Measurements from ENCODE around the gene NDUFAB1.
"Not testable (repeated sequence)": the region's sequence is repeated elsewhere in the genome, so short reads cannot be mapped to it uniquely, and the experiment has no call there.

Gene NDUFAB1

DNA sequence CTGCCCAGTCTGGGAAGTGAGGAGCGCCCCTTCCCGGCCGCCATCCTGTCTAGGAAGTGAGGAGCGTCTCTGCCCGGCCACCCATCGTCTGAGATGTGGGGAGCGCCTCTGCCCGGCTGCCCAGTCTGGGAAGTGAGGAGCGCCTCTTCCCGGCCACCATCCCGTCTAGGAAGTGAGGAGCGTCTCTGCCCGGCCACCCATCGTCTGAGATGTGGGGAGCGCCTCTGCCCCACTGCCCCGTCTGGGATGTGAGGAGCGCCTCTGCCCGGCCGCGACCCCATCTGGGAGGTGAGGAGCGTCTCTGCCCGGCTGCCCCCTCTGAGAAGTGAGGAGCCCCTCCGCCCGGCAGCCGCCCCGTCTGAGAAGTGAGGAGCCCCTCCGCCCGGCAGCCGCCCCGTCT is 12.8 kb downstream of the NDUFAB1 start:
- not testable (repeated sequence) for DNase-seq

DNA sequence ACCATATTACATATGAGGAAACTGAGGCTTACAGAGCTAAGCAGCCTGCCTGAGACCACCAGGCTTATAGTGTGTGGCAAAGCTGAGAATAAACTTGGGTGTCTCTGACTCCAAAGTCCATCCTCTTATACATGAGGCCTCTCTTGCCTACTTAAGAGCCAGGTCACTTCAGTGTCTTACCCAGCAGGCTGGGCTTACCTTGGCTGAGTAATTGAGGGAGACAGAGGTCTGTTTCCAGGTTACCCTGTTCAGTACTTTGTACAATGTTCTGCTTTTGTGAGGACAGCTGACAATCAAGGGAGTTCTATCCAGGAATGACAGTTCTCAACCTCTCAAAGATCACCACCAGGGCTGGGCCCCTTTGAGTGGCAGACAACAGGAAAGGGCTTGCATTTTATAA is 14.4 kb downstream of the NDUFAB1 start:
- DNase-seq: no peak

DNA sequence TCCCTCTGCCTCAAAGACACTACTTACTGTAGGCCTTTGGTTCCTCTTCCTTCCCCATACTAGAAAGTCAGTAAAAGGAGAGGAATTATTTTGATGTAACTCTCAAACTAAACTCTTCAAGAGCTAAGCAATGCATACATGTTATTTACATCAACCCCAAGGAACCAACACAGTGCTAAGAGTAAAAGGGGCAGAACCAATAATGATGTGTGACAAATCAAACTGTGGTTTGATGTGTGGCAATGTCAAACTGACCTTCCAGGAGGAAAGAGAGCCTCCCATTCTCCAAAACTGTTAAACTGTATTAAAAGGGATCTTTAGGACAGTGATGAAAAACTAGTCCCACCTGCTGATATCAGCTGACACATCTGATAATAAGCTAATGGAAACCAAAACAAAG is 15.7 kb downstream of the NDUFAB1 start:
- no peak for DNase-seq

- DNase-seq: no peak
Observed at GRCh38 chr16:23579371-23579770, 16.7 kb downstream of the NDUFAB1 start.

DNA sequence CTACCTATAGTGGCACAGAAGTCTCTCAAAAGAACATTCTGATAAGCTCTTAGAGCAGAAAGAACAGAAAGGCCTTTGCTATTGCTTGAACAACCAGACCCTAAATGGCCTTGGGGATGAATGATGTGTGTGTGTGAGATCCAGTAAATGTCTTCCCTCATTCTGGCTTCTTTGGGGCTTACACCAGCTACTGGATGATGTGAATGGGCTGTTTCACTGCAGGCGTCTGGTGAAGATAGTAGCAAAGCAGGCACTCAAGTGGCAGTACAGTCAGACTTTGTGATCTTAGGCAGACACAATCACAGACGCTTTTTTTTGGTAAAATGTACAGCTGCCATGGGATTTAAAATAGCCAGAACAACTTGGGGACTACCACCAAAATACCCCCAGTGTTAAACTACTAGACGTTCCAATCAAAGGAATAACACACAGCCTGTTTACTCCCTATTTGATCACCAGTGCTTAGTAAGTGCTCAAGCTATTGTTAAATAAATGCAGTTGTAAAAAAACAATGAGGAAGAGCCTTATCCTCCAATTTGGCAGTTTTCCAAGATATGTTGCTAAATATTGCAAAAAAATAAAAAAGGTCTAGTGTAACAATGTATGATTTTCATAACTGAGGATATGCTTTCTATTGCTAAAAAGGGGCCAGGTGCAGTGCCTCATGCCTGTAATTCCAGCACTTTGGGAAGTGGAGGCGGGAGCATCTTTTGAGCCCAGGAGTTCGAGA is 17.9 kb downstream of the NDUFAB1 start:
- DNase-seq: no peak

GRCh38 chr16:23577493-23577892 is 18.6 kb downstream of the NDUFAB1 start:
- no peak for DNase-seq

GRCh38 chr16:23575834-23576233 is 20.3 kb downstream of the NDUFAB1 start:
- DNase-seq: no peak

DNA sequence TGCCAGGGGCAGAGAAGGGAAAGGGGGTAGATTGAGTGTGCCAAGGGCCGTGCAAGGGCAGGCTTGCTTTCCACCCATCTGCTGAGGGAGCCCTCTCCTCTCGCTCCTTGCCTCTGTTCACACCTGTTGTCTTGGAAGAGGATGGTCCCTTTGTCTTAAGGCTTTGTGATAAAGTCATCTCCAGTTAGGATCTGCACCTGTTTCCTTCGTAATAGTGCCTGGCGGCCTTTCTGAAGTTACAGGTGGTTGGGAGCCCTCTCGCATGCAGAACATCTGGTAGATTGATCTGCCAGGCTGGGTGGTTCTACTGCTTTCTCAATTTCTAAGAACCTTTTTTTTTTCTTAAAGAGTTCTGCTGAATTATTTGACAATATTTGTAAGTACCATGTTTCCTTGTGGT is 22.3 kb downstream of the NDUFAB1 start:
- no peak for DNase-seq

- DNase-seq: no peak
Observed at GRCh38 chr16:23572394-23572793, 23.7 kb downstream of the NDUFAB1 start.

- DNase-seq: no peak
Observed at GRCh38 chr16:23571895-23572294, 24.2 kb downstream of the NDUFAB1 start.

DNA sequence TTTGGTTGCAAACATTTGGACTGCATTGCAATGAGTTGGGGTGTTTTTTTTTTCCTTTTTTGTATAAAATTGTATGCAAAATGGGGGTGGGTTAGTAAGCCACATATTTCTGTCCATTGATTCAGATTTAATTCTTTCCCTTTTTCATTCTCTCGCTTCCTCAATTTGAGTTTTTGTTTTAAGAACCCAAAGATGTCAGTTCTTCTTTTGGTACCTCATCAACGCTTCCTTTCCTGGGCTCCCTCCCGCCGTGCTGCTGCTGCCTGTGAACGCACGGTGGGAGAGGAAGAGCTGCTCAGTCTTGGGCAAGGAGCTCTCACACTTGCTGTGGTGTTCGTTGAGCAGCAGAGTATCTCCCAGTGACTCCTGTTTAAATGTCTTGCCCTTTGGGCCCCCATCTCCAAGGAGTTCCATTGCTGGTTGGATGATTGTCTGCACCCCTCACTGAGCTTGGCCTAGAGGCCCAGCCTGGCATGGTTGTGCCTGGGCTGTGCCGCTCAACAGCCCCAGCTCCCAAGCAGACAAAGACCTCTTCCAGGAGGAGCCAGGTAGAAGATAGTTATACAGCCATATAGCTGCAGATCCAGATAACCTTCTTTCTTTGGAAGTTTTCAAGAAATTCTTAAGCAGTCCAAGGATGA is 25.0 kb downstream of the NDUFAB1 start:
- DNase-seq: peak in 1 of 2 donors; percentile 35

GRCh38 chr16:23567602-23568001 is 28.5 kb downstream of the NDUFAB1 start:
- no peak for DNase-seq

DNA sequence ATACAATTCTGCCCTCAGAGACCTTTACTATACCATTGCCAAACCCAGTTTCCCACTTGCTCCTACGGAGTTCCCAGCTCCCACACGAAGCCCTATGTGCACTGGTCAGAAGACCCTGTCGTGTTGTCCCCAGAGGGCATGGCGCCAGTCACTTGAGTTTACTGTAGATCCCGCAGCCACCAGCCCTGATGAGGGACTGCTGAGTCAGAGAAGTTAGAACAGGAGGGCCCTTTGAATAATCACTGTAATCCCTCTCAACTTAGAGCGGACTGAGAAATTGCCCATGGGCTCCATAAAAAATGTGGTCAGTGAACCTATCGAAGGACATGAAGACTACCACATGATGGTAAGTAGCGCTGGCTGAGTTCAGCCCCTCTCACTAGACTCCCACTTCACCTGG is 29.4 kb downstream of the NDUFAB1 start:
- DNase-seq: no peak

DNA sequence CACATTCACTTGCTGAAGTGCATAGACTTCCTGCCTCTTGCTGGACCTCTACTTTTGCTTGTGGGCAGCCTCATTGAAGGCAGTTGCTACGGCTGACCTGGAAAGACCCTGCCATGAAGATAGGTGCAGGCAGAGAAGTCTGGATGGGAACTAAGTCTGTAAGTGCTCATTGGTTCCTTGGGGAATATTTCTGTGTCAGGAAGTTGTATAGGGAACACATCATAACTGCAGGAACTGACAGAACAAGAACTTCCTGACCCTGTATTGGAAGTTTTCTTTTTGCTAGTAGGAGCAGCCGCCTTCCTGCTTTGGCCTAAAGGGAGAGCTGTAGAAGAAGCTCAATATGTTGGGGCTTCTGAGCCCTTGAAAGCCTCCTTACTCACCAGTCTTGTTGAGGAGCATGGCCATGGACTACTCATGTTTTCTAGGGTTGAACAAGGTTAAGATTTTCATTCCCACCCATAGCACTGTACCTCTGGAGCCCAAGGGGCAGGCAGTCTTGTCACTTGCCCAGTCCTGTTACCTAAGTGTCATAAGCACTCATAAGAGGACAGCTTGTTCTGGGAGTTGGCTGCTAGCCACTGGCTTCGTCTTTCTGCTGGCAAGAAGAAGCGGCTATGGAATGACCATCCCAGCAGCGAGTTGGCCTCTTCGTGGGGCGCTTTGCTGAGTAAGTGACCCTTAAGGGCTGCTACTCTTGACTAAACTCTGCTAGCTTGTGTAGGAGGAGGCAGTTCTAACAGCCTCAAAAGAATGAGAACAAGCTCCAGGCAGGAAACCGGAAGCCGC is 31.3 kb downstream of the NDUFAB1 start:
- DNase-seq: no peak

DNA sequence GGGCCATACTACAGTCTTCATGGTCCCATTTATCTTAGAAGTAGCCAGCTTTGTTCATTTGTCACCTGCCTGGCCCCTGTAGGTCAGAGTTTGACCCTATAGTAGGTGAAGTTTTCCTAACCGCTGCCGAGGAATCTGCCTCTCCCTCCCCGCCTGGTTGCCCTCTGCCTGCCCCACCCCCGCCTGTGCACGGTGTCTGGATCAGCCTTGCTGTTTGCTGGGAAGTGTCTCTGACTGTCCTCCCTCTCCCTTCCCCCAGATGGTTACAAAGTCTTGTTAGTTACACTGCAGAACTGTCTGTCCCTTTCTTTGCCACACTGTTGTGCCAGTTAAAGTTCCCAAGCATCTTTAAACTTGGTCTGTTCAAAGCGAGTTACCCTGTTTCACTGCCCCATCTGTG is 32.9 kb downstream of the NDUFAB1 start:
- DNase-seq: no peak

GRCh38 chr16:23562505-23562904 is 33.6 kb downstream of the NDUFAB1 start:
- DNase-seq: no peak

GRCh38 chr16:23561586-23561985 is 34.5 kb downstream of the NDUFAB1 start:
- no peak for DNase-seq

GRCh38 chr16:23557779-23558702 is 38.1 kb downstream of the NDUFAB1 start:
- no peak for DNase-seq

- DNase-seq: peak; percentile 96
Observed at GRCh38 chr16:23556881-23557778, 39.0 kb downstream of the NDUFAB1 start, which contains the start of the genes EARS2 and UBFD1. Gene EARS2 (minus strand): TSS chr16:23557350. CDS start chr16:23557343, 7 bp downstream. Gene UBFD1 (plus strand): TSS chr16:23557727. CDS start chr16:23557743, 16 bp downstream.

DNA sequence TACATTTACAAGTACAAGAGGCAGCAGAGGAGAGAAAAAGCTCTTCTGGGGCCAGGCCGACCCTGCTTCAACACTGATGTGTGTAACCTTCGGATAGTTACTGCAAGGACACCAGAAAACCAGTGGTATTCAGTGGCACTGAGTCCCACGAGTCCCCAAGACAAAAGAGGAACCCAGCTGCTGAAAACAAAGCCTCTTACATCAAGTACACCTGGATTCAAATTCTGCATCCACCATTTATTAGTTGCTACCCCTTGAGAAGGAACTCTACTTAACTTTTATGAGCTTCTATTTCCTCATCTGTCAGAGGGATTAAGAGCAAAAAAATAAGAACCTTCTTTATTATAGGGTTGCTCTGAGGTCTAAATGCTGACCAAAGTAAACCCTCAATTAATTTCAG is 41.6 kb downstream of the NDUFAB1 start:
- DNase-seq: no peak

DNA sequence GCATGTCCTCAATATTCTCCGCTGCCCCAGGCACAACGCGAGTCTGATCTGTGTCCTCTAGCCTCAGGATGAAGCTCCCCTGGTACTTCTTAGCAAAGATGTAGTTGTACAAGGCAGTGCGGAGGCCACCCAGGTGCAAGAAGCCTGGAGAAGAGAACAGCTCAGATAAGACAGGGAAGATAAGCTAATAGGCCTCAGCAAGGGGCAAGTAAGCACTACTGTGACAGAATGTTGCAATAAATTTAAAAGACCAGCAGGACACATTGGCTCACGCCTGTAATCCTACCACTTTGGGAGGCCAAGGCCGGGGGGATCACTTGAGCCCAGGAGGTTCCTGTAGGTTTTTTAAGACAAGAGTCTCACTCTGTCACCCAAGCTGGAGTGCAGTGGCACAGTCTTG is 44.0 kb downstream of the NDUFAB1 start:
- DNase-seq: no peak

All from CD4-positive, alpha-beta T cell treated with Interleukin-4 for 1 hour (primary cell).